Dermis microvascular lymphatic vessel endothelial cell (primary cell): ENCODE data around the gene NF2. TPM values are rescaled to one million over a fixed set of nuclear protein-coding genes. Genes with fewer than 3 reads are reported as not detected.

Source experiments
- DNase-seq, 2 donors: peaks; one replicate each; pipeline versions ENCODE4 v3.0.0 to v3.0.0-alpha.2; 2010; ENCODE audit warnings: low read depth in 2 of 2
- total RNA-seq: library from RNA; depleted of rRNA; stranded (reverse); fragments of >200 nt; gene quantifications from 2 replicates; pipeline ENCODE4 v1.2.1, GENCODE V29; 2014

The NF2 gene
- total RNA-seq, 1 donor from 2014 or later: 43.8 TPM

- DNase-seq: no peak
Measured at GRCh38 chr22:29719899-29720645, 116.6 kb downstream of the NF2 start, which contains the start of gene CABP7. CABP7 (plus strand) TSS chr22:29720003; CDS start chr22:29720425, 422 bp downstream.

DNA sequence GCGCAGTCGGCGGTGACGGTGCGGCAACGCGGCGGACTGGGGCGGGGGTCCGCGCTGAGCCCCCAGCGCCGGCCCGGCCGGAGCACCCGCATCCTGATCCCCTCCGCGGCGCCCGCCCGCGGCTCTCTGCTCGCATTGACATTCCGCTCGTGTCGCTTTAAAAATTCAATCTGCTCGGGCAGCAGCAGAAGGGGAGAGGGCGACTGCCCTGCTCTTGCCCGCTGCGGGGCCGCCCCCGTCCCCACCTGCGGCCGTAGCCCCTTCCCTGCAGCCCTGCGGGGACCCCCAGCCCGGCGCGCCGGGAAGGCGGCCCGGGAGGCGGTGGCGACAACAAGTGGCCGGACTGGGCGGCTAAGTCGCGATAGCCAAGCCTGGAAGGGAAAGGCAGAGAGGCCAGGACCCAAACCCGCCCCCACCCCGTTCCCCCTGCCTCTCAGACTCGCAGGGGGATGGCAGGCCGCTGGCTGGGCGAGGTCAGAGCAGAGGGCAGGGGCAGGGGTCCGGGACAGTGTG, 117.4 kb downstream of the NF2 start:
- no peak for DNase-seq

DNA sequence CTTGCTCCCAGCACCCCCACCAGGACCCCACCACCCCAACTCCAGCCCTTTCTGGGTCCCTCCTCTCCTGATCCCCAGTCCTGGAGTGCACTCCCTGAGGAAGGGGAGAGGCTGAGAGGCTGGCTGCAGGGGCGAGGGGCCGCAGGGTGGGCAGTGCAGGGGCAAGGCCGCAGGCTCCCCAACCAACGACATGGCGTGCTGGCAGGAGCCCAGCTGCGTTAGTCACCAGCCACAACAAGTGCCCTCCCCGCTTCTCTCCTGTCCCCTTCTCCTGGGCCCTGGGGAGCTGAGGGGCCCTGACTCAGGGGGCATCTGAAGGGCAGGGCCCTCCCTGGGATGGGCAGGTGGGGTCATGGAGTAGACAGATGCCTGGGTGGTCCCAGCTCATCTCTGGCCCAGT, 118.7 kb downstream of the NF2 start:
- DNase-seq: no peak

- no peak for DNase-seq
Measured at GRCh38 chr22:29722587-29722986, 119.2 kb downstream of the NF2 start.

GRCh38 chr22:29723766-29724165, 120.3 kb downstream of the NF2 start:
- DNase-seq: no peak

DNA sequence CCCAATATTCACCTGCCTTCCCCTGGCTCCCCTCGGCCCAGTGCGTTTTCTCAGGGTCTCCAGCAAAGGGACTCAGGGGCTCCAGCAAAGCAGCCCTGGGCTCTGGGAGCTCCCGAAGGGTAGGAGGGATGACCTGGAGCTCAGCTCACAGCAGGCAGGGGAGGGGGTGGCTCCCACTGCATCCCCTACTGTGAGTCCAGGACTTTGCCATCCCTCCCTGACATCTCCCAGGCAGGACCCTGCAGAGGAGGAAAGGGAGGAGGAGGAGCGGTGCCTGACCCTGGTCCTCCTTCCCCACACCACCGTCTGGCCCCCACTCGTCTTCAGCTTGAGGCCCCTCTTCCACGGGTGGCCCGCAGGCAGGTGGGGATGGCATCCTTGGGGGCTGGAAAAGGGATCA, 121.4 kb downstream of the NF2 start:
- no peak for DNase-seq

GRCh38 chr22:29726106-29726505, 122.7 kb downstream of the NF2 start:
- no peak for DNase-seq

DNA sequence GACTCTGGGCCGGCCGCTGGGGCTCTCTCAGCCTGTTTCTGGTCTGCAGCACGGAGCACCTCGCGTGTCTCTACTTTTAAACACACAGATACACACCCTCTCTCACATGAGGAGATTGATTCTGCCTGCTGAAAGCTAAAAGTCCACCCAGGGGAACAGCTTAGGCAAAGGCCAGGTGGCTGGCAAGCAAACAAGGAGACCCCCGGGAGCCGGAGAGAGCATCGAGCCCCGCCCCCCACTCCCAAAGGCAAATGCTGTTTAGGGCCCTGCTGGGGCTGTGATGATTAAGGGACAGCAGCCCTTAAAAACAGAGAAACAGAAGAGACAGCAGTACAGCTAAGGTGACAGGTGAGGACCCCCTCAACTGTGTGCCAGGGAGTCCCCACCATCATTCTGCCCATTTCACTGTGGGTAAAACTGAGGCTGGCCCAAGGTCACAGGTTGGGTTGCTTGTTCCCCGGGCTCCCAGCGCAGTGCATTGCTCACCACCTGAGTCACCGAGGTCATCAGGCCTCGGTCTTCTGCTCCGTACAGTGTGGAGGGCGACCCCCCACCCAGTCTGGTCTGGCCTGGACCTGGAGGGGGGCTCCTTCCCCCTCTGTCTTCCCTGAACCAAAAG, 123.2 kb downstream of the NF2 start:
- no peak for DNase-seq

DNA sequence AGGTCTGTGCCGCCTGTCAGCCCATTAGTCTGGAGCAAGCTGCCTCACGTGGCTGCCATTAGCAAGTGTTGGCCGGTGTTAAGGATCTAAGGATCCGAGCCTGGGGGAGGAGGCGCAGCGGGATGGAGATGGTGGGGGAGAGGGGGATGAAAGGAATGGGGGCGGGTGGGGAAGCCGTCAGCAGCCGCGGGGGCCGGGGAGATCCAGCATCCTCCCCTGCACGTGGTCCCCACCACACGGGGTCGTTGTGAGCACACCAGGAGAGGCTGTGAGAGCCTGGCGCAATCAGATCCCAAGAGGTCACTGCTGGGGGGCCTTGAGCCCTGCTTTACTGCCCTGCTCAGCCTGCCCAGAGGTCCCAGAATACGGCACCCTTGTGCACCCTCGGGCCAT, 123.7 kb downstream of the NF2 start:
- peak; percentile 9 to 41 for DNase-seq

GRCh38 chr22:29729161-29729560, 125.7 kb downstream of the NF2 start:
- DNase-seq: no peak

DNA sequence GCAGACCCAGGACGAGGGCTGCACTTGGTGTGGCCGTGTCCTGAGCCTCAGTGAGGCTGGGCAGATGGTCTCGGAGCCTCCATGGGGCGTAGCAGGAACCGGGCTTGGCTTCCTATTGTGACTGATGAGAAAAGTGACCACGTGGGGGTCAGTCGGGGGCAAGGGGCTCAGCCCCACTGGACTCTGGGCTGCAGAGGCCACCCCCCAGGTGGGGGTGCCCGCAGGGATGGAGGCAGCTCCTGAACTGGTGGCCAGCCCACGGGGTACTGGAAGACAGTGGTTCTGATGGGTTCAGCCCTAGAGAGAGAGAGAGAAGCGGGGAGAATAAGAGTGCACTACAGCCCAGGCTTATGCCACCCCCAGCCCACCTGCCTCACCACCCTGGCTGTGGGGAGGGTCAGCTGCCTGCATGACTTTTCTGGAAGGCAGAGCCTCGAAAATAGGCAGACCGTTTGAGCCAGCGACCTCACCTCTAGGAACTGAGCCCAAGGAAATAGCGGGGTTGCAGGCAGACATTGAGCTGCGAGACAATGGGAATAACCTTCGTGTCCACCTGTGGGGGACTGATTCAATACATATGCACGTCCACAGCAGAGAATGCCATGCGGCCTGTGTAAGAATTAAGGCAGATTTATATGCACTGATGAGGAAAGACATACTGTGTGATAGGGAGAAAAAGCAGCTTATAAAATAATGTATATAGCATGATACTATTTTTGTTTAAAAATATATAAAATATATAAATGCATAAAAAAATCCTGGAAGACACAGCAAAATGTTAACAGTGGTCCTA, 127.8 kb downstream of the NF2 start:
- no peak for DNase-seq

DNA sequence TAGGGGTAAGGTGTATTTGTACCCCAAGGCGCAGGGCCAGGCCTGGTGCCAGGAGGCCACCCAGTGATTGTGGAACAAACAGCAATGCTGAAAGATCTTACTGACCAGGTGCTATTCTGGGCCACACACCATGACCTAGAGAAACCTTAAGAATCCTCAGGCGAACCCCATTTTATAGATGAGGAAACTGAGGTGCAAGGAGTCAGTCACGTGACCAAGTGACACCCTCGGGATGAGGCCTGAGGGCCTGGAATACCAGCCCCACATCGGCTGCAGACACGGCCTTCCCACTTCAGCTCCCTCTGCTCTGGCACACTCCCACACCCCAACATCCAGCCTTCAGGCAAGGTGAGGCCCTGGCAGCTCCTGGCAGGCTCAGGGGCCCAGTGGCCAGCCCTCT, 129.4 kb downstream of the NF2 start:
- DNase-seq: no peak

GRCh38 chr22:29733362-29734201, 130.1 kb downstream of the NF2 start:
- DNase-seq: no peak

GRCh38 chr22:29734406-29734805, 131.0 kb downstream of the NF2 start:
- no peak for DNase-seq

DNA sequence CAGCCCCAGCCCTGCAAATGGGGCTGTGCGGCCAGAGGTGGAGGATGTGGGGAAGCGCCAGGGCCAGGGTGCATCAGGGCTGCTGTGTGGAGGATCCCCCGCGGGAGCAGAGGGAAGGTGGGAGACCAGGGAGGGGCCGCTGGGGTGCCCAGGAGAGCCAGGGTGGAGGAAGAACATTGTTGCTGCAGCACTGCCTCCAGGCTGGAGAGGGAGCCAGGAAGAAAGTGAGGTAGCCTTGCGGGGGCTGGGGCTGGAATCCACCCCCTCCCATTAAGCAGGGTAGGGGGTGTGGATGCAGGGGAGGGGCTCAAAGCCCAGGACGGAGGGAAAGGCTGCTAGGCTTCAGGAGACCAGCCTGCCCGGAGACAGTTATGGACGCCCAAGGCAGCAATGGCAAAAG, 131.4 kb downstream of the NF2 start:
- DNase-seq: no peak

DNA sequence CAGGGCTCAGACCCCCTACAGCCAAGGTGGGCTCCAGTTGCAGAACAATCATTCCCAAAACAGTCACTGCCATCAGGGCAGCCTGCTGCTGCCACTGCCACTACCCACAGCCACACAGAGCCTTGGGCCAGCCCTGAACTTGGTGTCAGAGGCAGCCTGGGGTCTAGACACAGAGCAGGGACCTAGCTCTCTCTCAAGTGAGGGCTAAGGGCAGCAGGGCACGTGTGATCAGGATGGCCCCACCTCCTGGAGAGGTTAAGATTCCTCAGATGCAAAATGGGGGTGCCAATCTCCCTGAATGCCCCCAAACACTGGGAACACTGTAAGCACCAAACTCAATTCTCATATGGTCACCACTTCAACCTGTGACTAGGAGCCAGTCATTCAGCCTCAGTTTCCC, 132.0 kb downstream of the NF2 start:
- DNase-seq: no peak

DNA sequence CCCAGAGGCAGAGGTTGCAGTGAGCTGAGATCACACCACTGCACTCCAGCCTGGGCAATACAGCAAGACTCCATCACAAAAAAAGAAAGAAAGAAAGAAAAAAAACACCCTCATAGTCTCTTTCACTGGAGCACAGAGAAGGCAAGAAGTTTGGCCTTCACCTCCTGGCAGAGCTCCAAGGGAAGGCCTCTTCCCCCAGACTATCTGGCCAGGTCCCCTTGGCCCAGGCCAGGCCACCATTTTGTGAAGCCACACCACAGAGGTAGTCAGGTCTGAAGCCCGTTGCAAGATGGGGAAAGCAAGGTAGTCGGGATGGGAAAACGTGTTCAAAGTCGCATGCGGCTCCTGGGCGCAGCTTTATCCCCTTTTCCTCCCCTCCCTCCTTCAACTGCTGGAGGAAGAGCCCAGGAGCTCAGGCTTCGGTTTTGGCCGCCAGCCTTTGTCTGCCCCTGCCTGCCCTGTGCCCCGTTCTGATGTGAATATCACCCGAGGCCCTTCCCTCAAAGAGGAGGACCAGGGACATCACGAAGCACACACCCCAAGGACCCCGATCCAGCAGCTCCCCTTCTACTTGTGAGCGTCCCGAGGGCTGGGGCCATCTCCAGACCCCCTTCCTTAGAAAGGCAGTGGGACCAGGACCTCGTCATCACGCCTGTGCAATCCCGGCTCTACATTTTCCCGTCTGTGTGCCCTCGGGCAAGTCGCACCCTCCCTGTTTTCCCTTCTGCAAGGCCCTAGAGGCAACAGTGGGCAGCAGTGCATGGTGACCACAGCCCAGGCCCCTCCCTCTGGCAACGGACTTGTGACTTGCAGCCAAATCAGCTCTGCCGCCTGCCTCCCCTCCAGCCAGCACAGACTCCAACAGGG, 134.1 kb downstream of the NF2 start:
- no peak for DNase-seq

DNA sequence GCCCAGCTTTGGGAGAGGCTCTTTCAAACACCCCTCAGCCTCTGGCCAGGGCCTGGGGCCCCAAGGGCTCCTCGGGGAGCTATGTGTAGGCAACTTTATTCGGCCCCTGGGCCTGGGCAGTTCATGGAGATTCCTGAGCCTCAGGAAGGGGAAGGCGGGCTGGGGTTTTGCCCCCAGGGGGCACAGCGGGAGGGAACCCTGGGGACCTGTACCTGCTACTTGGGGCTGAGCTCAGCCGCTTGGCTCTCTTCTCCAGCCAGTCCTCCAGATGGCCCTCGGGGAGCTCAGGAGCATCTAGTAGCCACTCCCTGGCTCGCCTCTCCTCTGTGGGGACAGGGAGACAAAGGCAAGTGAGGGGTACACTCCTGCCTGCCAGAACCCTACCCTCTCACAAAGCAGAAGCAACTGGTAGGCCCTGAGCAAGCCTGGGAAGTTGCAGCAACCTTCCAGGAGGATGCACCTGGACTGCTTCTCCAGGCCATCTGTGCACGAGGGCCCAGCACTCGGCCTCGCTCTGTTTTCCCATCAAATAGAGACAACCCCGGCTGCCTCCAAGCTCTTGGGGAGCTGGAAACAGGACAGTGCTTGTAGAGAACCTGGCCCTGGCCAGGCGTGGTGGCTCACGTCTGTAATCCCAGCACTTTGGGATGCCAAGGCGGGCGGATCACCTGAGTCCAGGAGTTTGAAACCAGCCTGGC, 134.8 kb downstream of the NF2 start:
- no peak for DNase-seq

DNA sequence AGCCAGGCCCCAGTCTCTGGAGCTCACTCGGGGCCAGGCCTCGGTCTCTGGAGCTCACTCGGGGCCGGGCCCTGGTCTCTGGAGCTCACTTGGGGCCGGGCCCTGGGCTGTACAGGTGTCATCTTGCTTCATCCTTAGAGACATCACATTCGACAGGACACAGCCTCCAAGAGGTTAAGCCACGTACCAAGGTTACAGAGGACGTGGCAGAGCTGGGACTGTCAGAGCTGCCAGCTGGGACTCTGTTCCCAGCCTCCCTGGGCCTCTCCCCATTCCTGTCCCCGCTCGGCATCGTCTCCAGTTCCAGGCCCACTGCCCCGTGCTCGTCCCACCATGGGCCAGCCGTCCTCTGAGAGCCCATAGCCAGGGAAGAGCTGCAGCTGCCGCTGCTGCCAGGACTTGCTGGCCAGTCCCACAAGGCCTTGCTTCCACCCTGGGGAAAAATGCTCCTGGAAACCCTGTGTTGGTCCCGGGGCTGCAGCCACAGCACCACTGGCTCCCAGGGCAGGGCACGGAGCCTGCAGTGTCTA, 136.0 kb downstream of the NF2 start:
- no peak for DNase-seq

GRCh38 chr22:29740216-29740615, 136.8 kb downstream of the NF2 start:
- no peak for DNase-seq
